ENCODE measurements around the gene DIS3L2.

DIS3L2 gene

GRCh38 chr2:232341061-232341738 is 379.7 kb downstream of the DIS3L2 start:
- Histone ChIP-seq H3K36me3 (ENCODE audit: insufficient read depth, low read length) (no peaks in the 10 kb centered on the region), H3K9me3 (ENCODE audit: low read depth, low read length) (no peaks in the 10 kb centered on the region), H3K27ac (no peak overlapping the region), H3K9ac (ENCODE audit: insufficient read length) (no peak overlapping the region), H3K4me3 (no peak overlapping the region)
- TF ChIP-seq FOXP2 (optimal IDR thresholded peaks at IDR 0.05; ENCODE audit: control extremely low read depth, extremely low read length, insufficient read depth) (no peak), POLR2AphosphoS5 (IDR thresholded peaks at IDR 0.05; ENCODE audit: borderline replicate concordance, low read depth, low read length) (no peak), EZH2 (IDR thresholded peaks at IDR 0.05) (no peak)
- peak; percentile 26 for DNase-seq (ENCODE audit: low read depth, low spot score)

GRCh38 chr2:232341739-232342126 is 380.2 kb downstream of the DIS3L2 start:
- Histone ChIP-seq H3K9me3 (ENCODE audit: low read depth, low read length) (no peaks in the 10 kb centered on the region), H3K9ac (ENCODE audit: insufficient read length) (no peak overlapping the region), H3K27ac (no peak overlapping the region), H3K36me3 (ENCODE audit: insufficient read depth, low read length) (no peaks in the 10 kb centered on the region), H3K4me3 (no peak overlapping the region)
- TF ChIP-seq FOXP2 (optimal IDR thresholded peaks at IDR 0.05; ENCODE audit: control extremely low read depth, extremely low read length, insufficient read depth) (no peak), EZH2 (IDR thresholded peaks at IDR 0.05) (no peak), POLR2AphosphoS5 (IDR thresholded peaks at IDR 0.05; ENCODE audit: borderline replicate concordance, low read depth, low read length) (no peak)
- DNase-seq (ENCODE audit: low read depth, low spot score), result no peak

GRCh38 chr2:232342635-232343565 is 381.4 kb downstream of the DIS3L2 start:
- DNase-seq (ENCODE audit: low read depth, low spot score), result no peak
- no peaks in the 10 kb centered on the region for H3K36me3 ChIP-seq (ENCODE audit: insufficient read depth, low read length)

GRCh38 chr2:232343821-232344220 is 382.3 kb downstream of the DIS3L2 start:
- no peaks in the 10 kb centered on the region for H3K36me3 ChIP-seq (ENCODE audit: insufficient read depth, low read length)
- no peak overlapping the region for H3K4me3 ChIP-seq
- no peak overlapping the region for H3K9ac ChIP-seq (ENCODE audit: insufficient read length)
- no peak for TF ChIP-seq POLR2AphosphoS5 (IDR thresholded peaks at IDR 0.05; ENCODE audit: borderline replicate concordance, low read depth, low read length)
- TF ChIP-seq FOXP2 (optimal IDR thresholded peaks at IDR 0.05; ENCODE audit: control extremely low read depth, extremely low read length, insufficient read depth), result no peak
- no peak for TF ChIP-seq EZH2 (IDR thresholded peaks at IDR 0.05)
- no peak overlapping the region for H3K27ac ChIP-seq
- H3K9me3 ChIP-seq (ENCODE audit: low read depth, low read length), result no peaks in the 10 kb centered on the region
- no peak for DNase-seq (ENCODE audit: low read depth, low spot score)

More at GRCh38 chr2:232342635-232343565, 381.4 kb downstream of the DIS3L2 start:
- Histone ChIP-seq H3K27ac (no peak overlapping the region), H3K9me3 (ENCODE audit: low read depth, low read length) (no peaks in the 10 kb centered on the region), H3K4me3 (no peak overlapping the region), H3K9ac (ENCODE audit: insufficient read length) (no peak overlapping the region)
- TF ChIP-seq POLR2AphosphoS5 (IDR thresholded peaks at IDR 0.05; ENCODE audit: borderline replicate concordance, low read depth, low read length), result 0 out of 2 replicates have a peak, but pooled peaks have one; percentile 15
- no peak for TF ChIP-seq FOXP2 (optimal IDR thresholded peaks at IDR 0.05; ENCODE audit: control extremely low read depth, extremely low read length, insufficient read depth)

- Histone ChIP-seq H3K36me3 (ENCODE audit: insufficient read depth, low read length) (no peaks in the 10 kb centered on the region), H3K4me3 (no peak overlapping the region), H3K27ac (no peak overlapping the region), H3K9me3 (ENCODE audit: low read depth, low read length) (no peaks in the 10 kb centered on the region), H3K9ac (ENCODE audit: insufficient read length) (no peak overlapping the region)
- DNase-seq (ENCODE audit: low read depth, low spot score), result no peak
- TF ChIP-seq FOXP2 (optimal IDR thresholded peaks at IDR 0.05; ENCODE audit: control extremely low read depth, extremely low read length, insufficient read depth), result no peak
- TF ChIP-seq POLR2AphosphoS5 (IDR thresholded peaks at IDR 0.05; ENCODE audit: borderline replicate concordance, low read depth, low read length), result no peak
- TF ChIP-seq EZH2 (IDR thresholded peaks at IDR 0.05), result no peak
Observed at GRCh38 chr2:232345251-232345650, 383.7 kb downstream of the DIS3L2 start.

- H3K36me3 ChIP-seq (ENCODE audit: insufficient read depth, low read length), result no peaks in the 10 kb centered on the region
- no peak overlapping the region for H3K9ac ChIP-seq (ENCODE audit: insufficient read length)
- TF ChIP-seq EZH2 (IDR thresholded peaks at IDR 0.05), result no peak
- no peak for TF ChIP-seq POLR2AphosphoS5 (IDR thresholded peaks at IDR 0.05; ENCODE audit: borderline replicate concordance, low read depth, low read length)
- no peak for TF ChIP-seq FOXP2 (optimal IDR thresholded peaks at IDR 0.05; ENCODE audit: control extremely low read depth, extremely low read length, insufficient read depth)
Observed at GRCh38 chr2:232347369-232347768, 385.9 kb downstream of the DIS3L2 start.

GRCh38 chr2:232348936-232349335 is 387.4 kb downstream of the DIS3L2 start:
- no peak overlapping the region for H3K4me3 ChIP-seq
- DNase-seq (ENCODE audit: low read depth, low spot score), result no peak
- no peaks in the 10 kb centered on the region for H3K9me3 ChIP-seq (ENCODE audit: low read depth, low read length)
- no peak overlapping the region for H3K9ac ChIP-seq (ENCODE audit: insufficient read length)
- TF ChIP-seq FOXP2 (optimal IDR thresholded peaks at IDR 0.05; ENCODE audit: control extremely low read depth, extremely low read length, insufficient read depth), result no peak
- no peak for TF ChIP-seq POLR2AphosphoS5 (IDR thresholded peaks at IDR 0.05; ENCODE audit: borderline replicate concordance, low read depth, low read length)
- TF ChIP-seq EZH2 (IDR thresholded peaks at IDR 0.05), result no peak
- H3K36me3 ChIP-seq (ENCODE audit: insufficient read depth, low read length), result no peaks in the 10 kb centered on the region
- no peak overlapping the region for H3K27ac ChIP-seq

More at GRCh38 chr2:232347369-232347768, 385.9 kb downstream of the DIS3L2 start:
- no peak overlapping the region for H3K27ac ChIP-seq
- no peak overlapping the region for H3K4me3 ChIP-seq
- DNase-seq (ENCODE audit: low read depth, low spot score), result no peak
- H3K9me3 ChIP-seq (ENCODE audit: low read depth, low read length), result no peaks in the 10 kb centered on the region

GRCh38 chr2:232349546-232349945 is 388.0 kb downstream of the DIS3L2 start:
- Histone ChIP-seq H3K27ac (no peak overlapping the region), H3K4me3 (no peak overlapping the region), H3K9me3 (ENCODE audit: low read depth, low read length) (no peaks in the 10 kb centered on the region), H3K36me3 (ENCODE audit: insufficient read depth, low read length) (no peaks in the 10 kb centered on the region), H3K9ac (ENCODE audit: insufficient read length) (no peak overlapping the region)
- DNase-seq (ENCODE audit: low read depth, low spot score), result no peak
- TF ChIP-seq EZH2 (IDR thresholded peaks at IDR 0.05), result no peak
- no peak for TF ChIP-seq FOXP2 (optimal IDR thresholded peaks at IDR 0.05; ENCODE audit: control extremely low read depth, extremely low read length, insufficient read depth)
- no peak for TF ChIP-seq POLR2AphosphoS5 (IDR thresholded peaks at IDR 0.05; ENCODE audit: borderline replicate concordance, low read depth, low read length)
